HEK293 (cell line): ENCODE results near the gene DNAH7.

Source experiments
- CTCF ChIA-PET: fragments of 350-600 bp; formaldehyde crosslinking; extraction: SDS; loops from one replicate; lab custom pipeline; 2021; ENCODE audit warnings: antibody characterized with exemption; lab: Yijun Ruan, JAX
- POLR2A ChIA-PET: fragments of 300-600 bp; formaldehyde crosslinking; extraction: SDS; loops from one replicate; lab custom pipeline; 2020; ENCODE audit warnings: antibody characterized with exemption, inconsistent platforms; lab: Yijun Ruan, JAX
- H3K27ac ChIP-seq: fragments of 200-500 bp; sonication (Bioruptor generic); 2 replicates; pipeline ENCODE4 v1.5.1; 2014; ENCODE audit warnings: low read depth, low read length, control low read depth, inconsistent platforms; ENCODE audit errors: extremely low read depth
- H3K36me3 ChIP-seq, 2 experiments: fragments of 200-500 bp in 1 of 2; sonication (Bioruptor generic) in 1 of 2; 1 replicate in 1 of 2; 2 replicates in 1 of 2; pipeline ENCODE4 v1.5.1; 2014 to 2017; ENCODE audit warnings: inconsistent platforms in 2 of 2, low read length in 2 of 2; ENCODE audit not compliant: control insufficient read depth in 2 of 2, insufficient read depth in 1 of 2
- H3K4me1 ChIP-seq: fragments of 200-500 bp; sonication (Bioruptor generic); 2 replicates; pipeline ENCODE4 v1.5.1; 2014; ENCODE audit warnings: mild to moderate bottlenecking, low read length, inconsistent platforms; ENCODE audit not compliant: control insufficient read depth, insufficient read depth
- H3K4me3 ChIP-seq: 2 replicates; pipeline ENCODE4 v1.5.1; 2011; ENCODE audit warnings: low read depth, mild to moderate bottlenecking, control low read depth, low read length, moderate library complexity
- H3K9me3 ChIP-seq: fragments of 200-500 bp; sonication (Bioruptor generic); 2 replicates; pipeline ENCODE4 v1.5.1; 2014; ENCODE audit warnings: low read depth, low read length, inconsistent platforms; ENCODE audit not compliant: control insufficient read depth, insufficient read depth
- PRDM10 ChIP-seq: fragments of 450-650 bp; formaldehyde crosslinking; IDR thresholded peaks from 2 replicates; pipeline ENCODE4 v1.5.1; 2016; ENCODE audit warnings: missing biosample characterization, missing genetic modification characterization
- SALL2 ChIP-seq: fragments of 450-650 bp; formaldehyde crosslinking; IDR thresholded peaks from 2 replicates; pipeline ENCODE4 v1.5.0; 2017; ENCODE audit warnings: missing biosample characterization, mild to moderate bottlenecking, missing genetic modification characterization, borderline replicate concordance
- SCRT1 ChIP-seq: fragments of 450-650 bp; formaldehyde crosslinking; IDR thresholded peaks from 2 replicates; pipeline ENCODE4 v1.5.1; 2016; ENCODE audit warnings: missing biosample characterization, missing genetic modification characterization, borderline replicate concordance
- TCF7L2 ChIP-seq: IDR thresholded peaks from 2 replicates; pipeline ENCODE4 v1.6.1; 2011; ENCODE audit warnings: low read depth, mild to moderate bottlenecking, inconsistent platforms, low read length, moderate library complexity, borderline replicate concordance
- ZBTB17 ChIP-seq: fragments of 450-650 bp; formaldehyde crosslinking; IDR thresholded peaks from 2 replicates; pipeline ENCODE4 v1.5.1; 2016; ENCODE audit warnings: missing biosample characterization, missing genetic modification characterization
- ZNF10 ChIP-seq: fragments of 450-650 bp; formaldehyde crosslinking; IDR thresholded peaks from 2 replicates; pipeline ENCODE4 v1.5.1; 2017; ENCODE audit warnings: missing biosample characterization, missing genetic modification characterization
- ZNF239 ChIP-seq: fragments of 450-650 bp; formaldehyde crosslinking; IDR thresholded peaks from 2 replicates; pipeline ENCODE4 v1.5.1; 2016; ENCODE audit warnings: missing biosample characterization, missing genetic modification characterization
- ZNF24 ChIP-seq: fragments of 450-650 bp; formaldehyde crosslinking; IDR thresholded peaks from 2 replicates; pipeline ENCODE4 v1.5.1; 2016; ENCODE audit warnings: missing biosample characterization, missing genetic modification characterization
- ZNF292 ChIP-seq: fragments of 450-650 bp; formaldehyde crosslinking; IDR thresholded peaks from 2 replicates; pipeline ENCODE4 v1.5.1; 2016; ENCODE audit warnings: low read depth, missing biosample characterization, missing genetic modification characterization, borderline replicate concordance
- ZNF350 ChIP-seq: fragments of 450-650 bp; formaldehyde crosslinking; IDR thresholded peaks from 2 replicates; pipeline ENCODE4 v1.5.0; 2017; ENCODE audit warnings: missing biosample characterization, mild to moderate bottlenecking, missing genetic modification characterization
- ZNF449 ChIP-seq: fragments of 450-650 bp; formaldehyde crosslinking; IDR thresholded peaks from 2 replicates; pipeline ENCODE4 v1.5.1; 2017; ENCODE audit warnings: missing biosample characterization, mild to moderate bottlenecking, missing genetic modification characterization, moderate library complexity
- ZNF518A ChIP-seq: fragments of 450-650 bp; formaldehyde crosslinking; conservative IDR thresholded peaks from 2 replicates; pipeline ENCODE4 v1.5.1; 2016; ENCODE audit warnings: low read depth, missing biosample characterization, missing genetic modification characterization
- ZNF544 ChIP-seq: fragments of 450-650 bp; formaldehyde crosslinking; IDR thresholded peaks from 2 replicates; pipeline ENCODE4 v1.5.0; 2017; ENCODE audit warnings: missing biosample characterization, missing genetic modification characterization
- ZNF548 ChIP-seq: fragments of 450-650 bp; formaldehyde crosslinking; IDR thresholded peaks from 2 replicates; pipeline ENCODE4 v1.5.1; 2016; ENCODE audit warnings: missing biosample characterization, missing genetic modification characterization
- ZNF600 ChIP-seq: fragments of 450-650 bp; formaldehyde crosslinking; IDR thresholded peaks from 2 replicates; pipeline ENCODE4 v1.5.1; 2016; ENCODE audit warnings: missing biosample characterization, missing genetic modification characterization
- ZNF626 ChIP-seq: fragments of 450-650 bp; sonication (Bioruptor Pico); formaldehyde crosslinking; IDR thresholded peaks from 2 replicates; pipeline ENCODE4 v1.5.1; 2018; ENCODE audit warnings: missing biosample characterization, missing genetic modification characterization, inconsistent platforms
- ZNF701 ChIP-seq: fragments of 450-650 bp; formaldehyde crosslinking; IDR thresholded peaks from 2 replicates; pipeline ENCODE4 v1.5.1; 2016; ENCODE audit warnings: missing biosample characterization, missing genetic modification characterization
- ZNF776 ChIP-seq: fragments of 450-650 bp; formaldehyde crosslinking; IDR thresholded peaks from 2 replicates; pipeline ENCODE4 v1.5.0; 2017; ENCODE audit warnings: missing biosample characterization, missing genetic modification characterization, borderline replicate concordance
- ZNF837 ChIP-seq: fragments of 450-650 bp; formaldehyde crosslinking; IDR thresholded peaks from 2 replicates; pipeline ENCODE4 v1.5.1; 2016; ENCODE audit warnings: missing biosample characterization, missing genetic modification characterization
- ZSCAN18 ChIP-seq: fragments of 450-650 bp; formaldehyde crosslinking; IDR thresholded peaks from 2 replicates; pipeline ENCODE4 v1.5.1; 2016; ENCODE audit warnings: missing biosample characterization, missing genetic modification characterization
- ZSCAN4 ChIP-seq: fragments of 450-650 bp; formaldehyde crosslinking; IDR thresholded peaks from 2 replicates; pipeline ENCODE4 v1.5.1; 2017; ENCODE audit warnings: missing biosample characterization, missing genetic modification characterization

Gene DNAH7

GRCh38 chr2:195697681-195698220 lies 370.9 kb downstream of the DNAH7 start (continued):
- TF ChIP-seq ZNF518A (tag by site-specific recombination): no peak
- TF ChIP-seq TCF7L2: no peak
- no peak for TF ChIP-seq ZNF544 (tag by site-specific recombination)

GRCh38 chr2:195696012-195696411 lies 372.6 kb downstream of the DNAH7 start:
- TF ChIP-seq ZNF292 (no peak), SALL2 (tag by site-specific recombination) (no peak), ZNF548 (tag by site-specific recombination) (no peak), ZNF449 (tag by site-specific recombination) (no peak), ZNF626 (tag by site-specific recombination) (no peak), ZSCAN4 (tag by site-specific recombination) (no peak), SCRT1 (no peak), ZSCAN18 (tag by site-specific recombination) (no peak), ZBTB17 (tag by site-specific recombination) (no peak), ZNF837 (no peak), ZNF350 (tag by site-specific recombination) (no peak), PRDM10 (tag by site-specific recombination) (no peak), ZNF239 (tag by site-specific recombination) (no peak), ZNF24 (no peak), ZNF600 (tag by site-specific recombination) (no peak), ZNF776 (no peak), ZNF701 (tag by site-specific recombination) (no peak), ZNF10 (tag by site-specific recombination) (no peak)
- no peaks in the 10 kb centered on the region for H3K36me3 ChIP-seq
- no peak overlapping the region for H3K27ac ChIP-seq
- ChIA-PET CTCF (no interaction called here), POLR2A (no interaction called here)
- H3K4me3 ChIP-seq: no peak overlapping the region
- H3K9me3 ChIP-seq: no peaks in the 10 kb centered on the region; the same call in 1 of the 2 replicates
- H3K4me1 ChIP-seq: no peaks in the 10 kb centered on the region
